Measurements from ENCODE around the gene MTG2.
"Not testable (repeated sequence)": the region's sequence is repeated elsewhere in the genome, so short reads cannot be mapped to it uniquely, and the experiment has no call there.

MTG2 gene

GRCh38 chr20:62146019-62146755, 36.6 kb upstream of the MTG2 start:
- DNase-seq: no peak

DNA sequence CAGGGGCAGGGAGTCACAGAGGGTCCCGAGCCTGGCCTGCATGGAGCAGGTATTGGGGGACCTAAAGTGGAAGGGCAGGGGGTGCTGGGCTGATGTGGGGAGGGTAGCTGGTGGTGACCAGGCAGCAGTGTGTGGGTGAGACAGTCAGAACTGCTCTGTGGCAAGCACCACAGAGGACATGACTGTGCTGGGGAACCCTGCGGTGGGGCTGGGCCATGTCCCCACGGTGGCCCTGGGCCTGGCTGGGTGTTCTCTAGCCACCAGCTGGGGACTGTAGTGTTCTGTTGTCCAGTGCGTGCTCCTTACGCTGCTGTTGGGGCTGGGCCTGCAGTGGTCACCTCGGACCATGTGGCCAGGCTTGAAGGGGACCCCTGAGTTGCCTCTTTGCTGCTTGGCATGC, 35.7 kb upstream of the MTG2 start:
- DNase-seq: no peak

DNA sequence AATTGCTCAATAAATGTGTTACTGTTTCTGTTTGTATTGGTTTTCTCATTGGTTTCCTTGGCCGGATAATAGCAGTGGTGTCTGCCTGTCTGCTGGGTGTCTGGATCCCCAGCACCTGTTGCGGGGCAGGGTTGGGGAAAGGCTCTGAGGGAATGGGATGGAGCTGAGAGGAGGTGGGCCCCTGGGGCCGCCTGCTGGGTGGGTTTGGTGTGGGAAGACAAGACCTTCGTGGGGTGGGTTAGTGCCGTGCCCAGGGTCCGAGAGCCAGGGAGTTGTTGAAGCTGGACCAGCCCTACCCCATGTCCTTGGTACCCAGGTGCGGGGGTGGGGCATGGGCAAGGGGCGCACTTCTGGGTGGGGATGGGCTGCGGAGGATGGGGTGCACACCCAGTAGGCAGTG, 35.3 kb upstream of the MTG2 start:
- DNase-seq: no peak

DNA sequence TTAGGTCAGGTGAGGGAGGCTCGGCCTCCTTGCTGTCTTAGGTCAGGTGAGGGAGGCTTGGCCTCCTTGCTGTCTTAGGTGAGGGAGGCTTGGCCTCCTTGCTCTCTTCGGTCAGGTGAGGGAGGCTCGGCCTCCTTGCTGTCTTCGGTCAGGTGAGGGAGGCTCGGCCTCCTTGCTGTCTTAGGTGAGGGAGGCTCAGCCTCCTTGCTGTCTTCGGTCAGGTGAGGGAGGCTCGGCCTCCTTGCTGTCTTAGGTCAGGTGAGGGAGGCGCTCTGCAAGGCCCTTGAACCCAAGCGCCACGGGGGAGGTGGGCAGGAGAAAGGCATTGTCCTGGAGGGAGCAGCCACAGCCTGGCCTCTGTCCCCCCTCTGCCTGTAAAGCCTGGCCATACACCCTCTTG, 34.4 kb upstream of the MTG2 start:
- DNase-seq: not testable (repeated sequence)

DNA sequence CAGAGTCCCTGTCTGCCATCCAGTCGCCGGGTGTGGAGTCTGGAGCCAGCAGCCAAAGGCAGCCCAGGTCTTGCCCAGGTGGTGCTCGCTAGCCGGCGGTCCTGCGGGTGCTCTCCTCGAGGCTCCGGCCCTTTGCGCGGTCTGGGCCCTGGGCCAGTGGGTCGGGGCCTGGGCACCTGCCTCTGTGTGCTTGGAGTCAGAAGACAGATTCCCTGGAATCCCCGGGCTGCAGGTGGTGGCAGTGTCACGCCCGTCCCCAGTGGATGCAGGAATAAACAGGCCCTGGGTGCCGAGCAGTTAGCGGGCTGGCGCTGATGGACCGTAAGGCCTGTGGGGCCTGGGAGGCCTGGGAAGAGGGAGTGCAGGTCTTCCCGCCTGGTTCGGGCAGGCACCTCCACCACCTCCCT, 33.9 kb upstream of the MTG2 start:
- DNase-seq: no peak

DNA sequence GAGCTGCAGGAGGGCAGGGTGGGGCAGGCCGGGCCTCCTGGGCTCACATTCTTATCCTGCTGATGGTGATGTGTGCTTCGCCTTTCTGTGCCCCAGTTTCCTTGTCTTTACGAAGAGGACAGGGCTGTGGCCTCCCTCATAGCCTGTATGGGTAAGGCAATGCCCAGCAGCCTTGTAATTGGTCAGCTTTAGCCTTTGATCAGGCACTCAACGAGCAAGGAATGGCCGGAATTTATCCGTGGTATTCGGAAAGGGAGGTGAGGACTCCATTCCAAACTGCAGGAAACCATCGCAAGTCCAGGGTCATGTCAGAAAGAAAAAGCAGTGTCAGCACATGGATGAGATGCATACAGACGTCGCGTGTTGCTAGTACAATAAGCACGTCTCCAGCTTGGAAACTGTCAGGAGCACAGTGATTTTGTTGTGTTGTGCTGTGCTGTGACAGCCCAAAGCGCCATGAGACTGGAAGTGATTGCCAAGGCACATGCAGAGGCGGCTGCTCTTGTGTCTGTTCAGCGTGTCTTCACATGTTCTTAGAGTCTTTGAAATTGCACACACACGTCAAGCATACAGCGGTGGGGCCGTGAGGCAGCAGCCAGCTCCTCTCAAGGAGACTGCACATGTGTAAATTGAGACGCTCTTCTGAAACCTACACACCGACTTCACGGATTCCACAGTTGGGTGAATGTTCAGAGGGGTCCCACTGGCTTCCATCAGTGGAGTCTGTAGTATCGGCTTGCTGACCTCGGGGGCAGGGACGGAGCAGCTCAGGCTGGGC, 33.1 kb upstream of the MTG2 start:
- no peak for DNase-seq

GRCh38 chr20:62150310-62150575, 32.6 kb upstream of the MTG2 start:
- no peak for DNase-seq

DNA sequence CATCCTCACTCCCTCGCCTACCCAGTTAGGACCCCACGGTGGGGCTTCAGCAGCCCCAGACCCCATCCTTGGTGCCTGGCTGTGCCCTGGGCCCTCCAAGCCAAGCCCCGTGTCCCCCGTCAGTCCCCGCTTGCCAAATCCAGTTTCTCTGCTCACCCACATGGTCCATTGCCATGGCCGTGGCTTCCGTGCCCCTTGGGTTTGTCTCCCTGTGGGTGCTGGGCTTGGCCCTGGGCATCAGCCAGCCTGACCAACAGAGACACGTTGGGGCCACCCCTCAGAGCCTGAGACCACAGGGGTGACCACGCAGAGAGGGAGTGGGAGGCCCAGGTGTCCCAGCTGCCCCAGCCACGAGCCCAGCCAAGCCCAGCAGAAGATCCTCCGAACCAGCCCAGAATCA, 31.6 kb upstream of the MTG2 start:
- DNase-seq: no peak

- no peak for DNase-seq
These were observed 30.9 kb upstream of the MTG2 start for GRCh38 chr20:62151835-62152364.

- DNase-seq: no peak
These were observed 27.2 kb upstream of the MTG2 start for GRCh38 chr20:62155428-62156253.

DNA sequence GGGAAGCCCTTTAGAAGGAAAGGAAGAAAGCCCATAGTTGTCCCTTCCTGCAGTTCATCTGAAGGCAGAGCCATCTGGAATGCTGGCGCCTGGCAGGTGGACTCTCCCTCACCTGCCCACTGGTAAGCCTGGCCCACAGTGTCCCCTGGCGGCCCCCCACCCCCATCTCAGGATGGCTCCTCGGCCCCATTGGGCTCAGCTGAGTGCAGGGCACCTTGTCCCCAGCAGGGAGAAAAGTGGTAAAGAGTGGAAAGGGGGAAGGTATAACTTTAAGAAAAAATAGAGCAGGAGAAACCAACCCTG, 26.6 kb upstream of the MTG2 start:
- no peak for DNase-seq

GRCh38 chr20:62156592-62157386, 26.0 kb upstream of the MTG2 start:
- peak; percentile 86 for DNase-seq

DNA sequence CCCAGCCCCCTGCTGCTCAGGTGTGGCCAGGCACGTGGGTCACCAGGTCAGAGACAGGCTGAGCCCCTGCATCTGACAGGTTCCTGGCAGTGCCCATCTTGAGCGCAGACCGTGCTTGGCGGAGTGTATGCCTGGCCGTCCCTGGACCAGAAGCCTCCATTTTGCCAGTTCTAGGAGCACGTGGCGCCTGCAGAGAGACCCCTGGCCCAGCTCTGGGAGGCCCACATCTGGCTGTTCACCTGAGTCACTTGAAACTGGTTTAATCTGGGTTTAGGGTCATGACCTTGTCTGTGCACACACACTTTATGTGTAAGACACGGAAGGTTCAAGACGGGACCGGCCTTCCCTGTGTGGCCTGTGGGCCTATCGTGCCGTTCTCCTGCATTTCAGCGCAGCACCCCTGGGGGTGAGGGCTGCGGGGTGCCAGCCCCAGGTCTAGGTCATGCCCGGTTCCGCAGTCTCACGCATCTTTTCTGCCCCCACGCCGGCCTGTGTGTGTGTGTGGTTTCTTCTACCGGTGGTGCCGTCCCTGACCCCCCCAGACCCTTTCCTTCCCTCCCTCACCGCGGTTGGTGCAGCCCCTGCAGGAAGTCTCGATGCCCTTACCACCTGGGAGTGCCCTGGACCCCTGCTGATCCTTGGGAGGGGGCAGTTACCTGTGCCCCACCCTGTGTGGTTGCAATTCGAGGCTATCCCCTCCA, 25.3 kb upstream of the MTG2 start:
- no peak for DNase-seq

- DNase-seq: no peak
These were observed 24.8 kb upstream of the MTG2 start for GRCh38 chr20:62158088-62158400.

DNA sequence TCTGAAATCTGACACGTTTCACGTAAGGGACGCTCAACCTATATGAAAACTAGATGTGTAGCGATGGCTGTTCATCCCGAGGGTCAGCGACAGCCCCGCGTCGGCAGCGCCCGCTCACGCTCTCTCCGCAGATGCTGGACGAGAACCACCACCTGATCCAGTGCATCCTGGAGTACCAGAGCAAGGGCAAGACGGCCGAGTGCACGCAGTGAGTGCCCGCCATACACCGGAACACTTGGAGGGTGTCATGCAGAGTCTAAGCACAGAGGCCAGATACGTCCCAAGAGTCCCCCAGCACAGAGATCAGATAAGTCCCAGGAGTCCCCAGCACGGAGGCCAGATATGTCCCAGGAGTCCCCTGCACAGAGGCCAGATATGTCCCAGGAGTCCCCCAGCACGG, 24.3 kb upstream of the MTG2 start:
- no peak for DNase-seq

- DNase-seq: no peak
These were observed 23.8 kb upstream of the MTG2 start for GRCh38 chr20:62159052-62159451.

GRCh38 chr20:62159839-62160238, 23.0 kb upstream of the MTG2 start:
- DNase-seq: peak; percentile 88

GRCh38 chr20:62160253-62160652, 22.6 kb upstream of the MTG2 start:
- DNase-seq: no peak

GRCh38 chr20:62160876-62161275, 22.0 kb upstream of the MTG2 start:
- no peak for DNase-seq

DNA sequence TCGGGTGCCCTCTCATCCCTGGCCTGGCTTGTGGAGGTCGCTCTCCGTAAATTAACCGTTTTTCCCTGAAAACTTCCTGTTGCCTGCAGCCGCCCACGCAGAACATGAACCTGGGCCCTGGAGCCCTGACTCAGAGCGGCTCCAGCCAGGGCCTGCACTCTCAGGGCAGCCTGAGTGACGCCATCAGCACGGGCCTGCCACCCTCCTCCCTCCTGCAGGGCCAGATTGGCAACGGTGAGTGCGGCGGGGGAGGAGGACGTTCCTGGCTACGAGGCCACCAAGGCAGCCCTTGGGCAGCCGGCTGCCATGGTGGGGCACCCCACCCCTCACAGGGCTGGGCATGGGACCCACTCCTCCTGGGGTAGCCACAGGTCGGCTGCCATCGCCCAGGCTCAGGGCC, 21.5 kb upstream of the MTG2 start:
- DNase-seq: no peak

- DNase-seq: no peak
These were observed 19.9 kb upstream of the MTG2 start for GRCh38 chr20:62162765-62163484.

- no peak for DNase-seq
These were observed 19.4 kb upstream of the MTG2 start for GRCh38 chr20:62163485-62163865.

Measured in stimulated activated CD8-positive, alpha-beta memory T cell treated with anti-CD3 and anti-CD28 coated beads, Interleukin-4, amount 100 ng/mL, for 48 hours (primary cell).